ENCODE measurements around the gene DDX3X. TPM values are rescaled to one million over a fixed set of nuclear protein-coding genes. Genes with fewer than 3 reads are reported as not detected.
"Not testable (repeated sequence)": the region's sequence is repeated elsewhere in the genome, so short reads cannot be mapped to it uniquely, and the experiment has no call there.

Gene DDX3X
- total RNA-seq, 1 donor from 2014 or later: 234 TPM

DNA sequence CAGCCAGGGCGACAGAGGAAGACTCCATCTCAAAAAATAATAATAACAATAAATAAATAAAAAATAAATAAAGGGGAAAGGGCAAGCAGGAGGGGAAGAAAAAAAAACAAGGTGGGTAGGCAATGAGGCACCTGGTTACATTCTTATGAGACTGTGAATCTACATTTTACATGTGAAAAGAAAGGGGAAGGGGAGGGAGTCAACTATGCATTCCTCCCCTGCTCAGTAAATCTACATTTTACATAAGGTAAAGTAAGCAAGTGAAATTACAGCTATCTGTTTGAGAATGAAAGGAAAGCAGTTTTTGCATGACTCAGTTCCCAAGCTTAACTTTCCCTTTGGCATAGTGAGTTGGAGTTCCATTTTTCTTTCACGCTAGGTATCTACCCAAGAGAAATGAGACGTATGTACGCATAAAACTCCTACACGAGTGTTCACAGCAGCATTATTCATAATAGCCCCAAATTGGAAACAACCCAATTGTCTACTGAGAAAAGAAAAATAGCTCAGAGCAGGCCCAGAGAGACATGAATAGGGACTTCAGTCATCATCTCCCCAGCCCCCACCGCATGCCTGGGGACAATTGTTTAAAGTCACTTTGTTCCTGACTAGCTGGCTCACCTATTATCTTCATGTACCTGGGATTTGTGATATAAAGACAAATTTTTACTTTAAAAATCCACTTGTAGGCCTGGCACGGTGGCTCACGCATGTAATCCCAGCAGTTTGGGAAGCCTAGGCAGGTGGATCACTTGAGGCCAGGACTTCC is 52.4 kb downstream of the DDX3X start:
- ATAC-seq: no peak

DNA sequence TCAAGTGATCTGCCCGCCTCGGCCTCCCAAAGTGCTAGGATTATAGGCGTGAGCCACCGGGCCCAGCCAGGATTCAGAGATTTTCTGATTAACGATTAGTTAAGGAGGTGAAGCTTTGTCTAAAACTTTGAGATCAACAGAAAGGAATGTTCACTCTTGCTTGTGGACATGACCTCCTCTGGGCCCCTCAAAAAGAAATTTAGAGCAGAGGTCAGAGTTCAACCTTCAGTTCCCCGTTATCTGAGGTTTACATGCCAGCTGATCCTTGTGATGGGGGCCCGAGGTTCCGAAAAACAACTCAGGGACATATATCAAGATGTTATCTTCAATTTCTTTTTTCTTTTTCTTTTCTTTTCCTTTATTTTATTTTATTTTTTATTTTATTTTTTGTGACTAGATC is 54.6 kb downstream of the DDX3X start:
- TF ChIP-seq, protein P1, sequence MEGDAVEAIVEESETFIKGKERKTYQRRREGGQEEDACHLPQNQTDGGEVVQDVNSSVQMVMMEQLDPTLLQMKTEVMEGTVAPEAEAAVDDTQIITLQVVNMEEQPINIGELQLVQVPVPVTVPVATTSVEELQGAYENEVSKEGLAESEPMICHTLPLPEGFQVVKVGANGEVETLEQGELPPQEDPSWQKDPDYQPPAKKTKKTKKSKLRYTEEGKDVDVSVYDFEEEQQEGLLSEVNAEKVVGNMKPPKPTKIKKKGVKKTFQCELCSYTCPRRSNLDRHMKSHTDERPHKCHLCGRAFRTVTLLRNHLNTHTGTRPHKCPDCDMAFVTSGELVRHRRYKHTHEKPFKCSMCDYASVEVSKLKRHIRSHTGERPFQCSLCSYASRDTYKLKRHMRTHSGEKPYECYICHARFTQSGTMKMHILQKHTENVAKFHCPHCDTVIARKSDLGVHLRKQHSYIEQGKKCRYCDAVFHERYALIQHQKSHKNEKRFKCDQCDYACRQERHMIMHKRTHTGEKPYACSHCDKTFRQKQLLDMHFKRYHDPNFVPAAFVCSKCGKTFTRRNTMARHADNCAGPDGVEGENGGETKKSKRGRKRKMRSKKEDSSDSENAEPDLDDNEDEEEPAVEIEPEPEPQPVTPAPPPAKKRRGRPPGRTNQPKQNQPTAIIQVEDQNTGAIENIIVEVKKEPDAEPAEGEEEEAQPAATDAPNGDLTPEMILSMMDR (IDR thresholded peaks at IDR 0.05): no peak
- Histone ChIP-seq H3K36me3 (no peaks in the 10 kb centered on the region), H3K27me3 (no peaks in the 10 kb centered on the region), H3K4me3 (no peak overlapping the region), H3K4me1 (peaks cover 1% of the 10 kb centered on the region), H3K27ac (no peak overlapping the region), H3K9me3 (no peaks in the 10 kb centered on the region)
- no peak for DNase-seq
- intact Hi-C loops (cut with DNase I): no loop called here
- no peak for ATAC-seq

More for the DNA sequence above, 52.4 kb downstream of the DDX3X start:
- Histone ChIP-seq H3K27me3 (no peaks in the 10 kb centered on the region), H3K9me3 (no peaks in the 10 kb centered on the region), H3K36me3 (no peaks in the 10 kb centered on the region), H3K4me3 (no peak overlapping the region), H3K27ac (no peak overlapping the region), H3K4me1 (peaks cover 3% of the 10 kb centered on the region)
- intact Hi-C loops (cut with DNase I): no loop called here
- TF ChIP-seq, protein P1 (IDR thresholded peaks at IDR 0.05): no peak
- no peak for DNase-seq

DNA sequence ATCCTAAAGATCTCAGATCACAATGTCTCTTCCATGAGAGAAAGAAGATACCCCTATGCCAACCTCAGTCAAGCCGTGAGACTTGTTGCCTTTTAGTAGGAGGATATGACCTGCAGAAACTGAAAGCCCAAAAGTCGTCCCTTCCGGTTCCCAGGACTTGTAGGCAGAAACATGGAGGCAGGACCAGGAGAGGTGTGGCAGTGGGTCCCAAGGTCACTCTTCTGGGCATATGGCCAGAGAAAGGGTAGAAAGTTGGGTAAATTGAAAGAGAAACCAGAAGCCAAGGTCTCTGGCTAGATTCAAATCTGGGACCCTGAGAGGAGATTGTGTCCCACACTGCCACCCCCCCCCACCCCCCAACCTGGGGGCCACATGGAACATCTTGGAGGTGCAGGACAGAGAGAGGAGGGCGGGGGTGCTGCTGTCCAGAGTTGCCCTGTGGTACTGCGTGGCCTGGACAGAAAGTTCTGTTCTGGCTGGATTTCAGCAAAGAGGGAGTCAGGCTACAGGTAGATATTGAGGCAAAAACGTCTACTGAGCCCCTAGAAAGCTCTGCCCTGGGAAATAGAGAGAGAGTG is 55.4 kb downstream of the DDX3X start:
- Histone ChIP-seq H3K9me3 (no peaks in the 10 kb centered on the region), H3K4me1 (no peaks in the 10 kb centered on the region), H3K36me3 (no peaks in the 10 kb centered on the region), H3K27ac (no peak overlapping the region), H3K4me3 (no peak overlapping the region), H3K27me3 (no peaks in the 10 kb centered on the region)
- DNase-seq (no peak), ATAC-seq (no peak)
- TF ChIP-seq, protein P1 (IDR thresholded peaks at IDR 0.05): no peak
- intact Hi-C loops (cut with DNase I): no loop called here

DNA sequence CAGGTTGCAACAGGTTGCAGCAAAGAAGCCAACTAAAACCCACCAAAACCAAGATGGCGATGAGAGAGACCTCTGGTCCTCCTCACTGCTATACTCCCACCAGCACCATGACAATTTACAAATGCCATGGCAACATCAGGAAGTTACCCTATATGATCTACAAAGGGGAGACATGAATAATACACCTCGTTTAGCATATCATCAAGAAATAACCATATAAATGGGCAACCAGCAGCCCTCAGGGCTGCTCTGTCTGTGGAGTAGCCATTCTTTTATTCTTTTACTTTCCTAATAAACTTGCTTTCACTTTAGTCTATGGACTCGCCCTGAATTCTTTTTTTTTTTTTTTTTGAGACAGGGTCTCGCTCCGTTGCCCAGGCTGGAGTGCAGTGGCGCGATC is 56.6 kb downstream of the DDX3X start:
- intact Hi-C loops (cut with DNase I); H3K4me3 ChIP-seq; H3K36me3 ChIP-seq; H3K4me1 ChIP-seq; H3K9me3 ChIP-seq; ATAC-seq; H3K27ac ChIP-seq; DNase-seq; H3K27me3 ChIP-seq: not testable (repeated sequence)

DNA sequence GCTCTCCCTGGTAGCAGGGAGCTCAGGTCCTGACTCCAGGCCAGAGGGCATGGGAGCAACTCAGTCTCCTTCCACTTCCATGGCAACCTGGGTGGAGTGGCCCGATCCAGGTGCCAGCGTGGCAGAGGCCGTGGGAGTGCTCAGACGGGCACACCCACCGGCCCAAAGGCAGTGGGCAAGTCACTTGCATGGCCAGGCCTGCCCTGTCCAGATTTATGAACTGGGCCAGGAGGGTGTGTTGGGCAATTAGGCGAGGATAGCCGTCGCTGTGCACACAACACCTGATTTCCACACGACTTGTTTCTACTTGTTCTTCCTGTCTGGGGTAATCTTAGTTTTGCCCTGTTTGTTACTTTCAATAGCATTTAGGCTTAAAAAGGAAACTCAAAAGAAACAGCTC is 57.6 kb downstream of the DDX3X start:
- Histone ChIP-seq H3K9me3 (no peaks in the 10 kb centered on the region), H3K27me3 (no peaks in the 10 kb centered on the region), H3K27ac (no peak overlapping the region), H3K36me3 (no peaks in the 10 kb centered on the region), H3K4me1 (no peaks in the 10 kb centered on the region), H3K4me3 (no peak overlapping the region)
- peak; percentile 67 for DNase-seq
- intact Hi-C loops (cut with DNase I): no loop called here
- TF ChIP-seq, protein P1 (IDR thresholded peaks at IDR 0.05): no peak
- peak; percentile 69 for ATAC-seq

DNA sequence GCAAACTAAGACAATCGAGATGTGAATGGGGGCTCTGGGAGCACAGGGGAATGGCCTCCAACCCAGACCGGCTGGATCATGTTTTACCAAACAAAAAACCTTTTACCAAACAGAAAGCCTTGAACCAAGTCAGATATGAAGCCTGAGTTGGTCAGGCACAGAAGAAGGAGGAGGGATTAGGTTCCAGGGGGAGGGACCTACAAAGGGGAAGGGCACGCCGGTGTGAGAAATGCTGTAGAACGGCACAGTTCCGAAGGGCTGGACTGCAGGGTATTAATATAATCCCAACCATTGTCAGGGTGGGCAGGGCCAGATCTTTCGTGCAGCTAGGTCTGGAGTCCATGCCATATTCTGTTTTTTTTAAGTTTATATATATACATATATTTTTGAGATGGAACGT is 60.3 kb downstream of the DDX3X start:
- Histone ChIP-seq H3K4me1 (no peaks in the 10 kb centered on the region), H3K4me3 (no peak overlapping the region), H3K27me3 (no peaks in the 10 kb centered on the region), H3K36me3 (no peaks in the 10 kb centered on the region), H3K9me3 (no peaks in the 10 kb centered on the region), H3K27ac (no peak overlapping the region)
- intact Hi-C loops (cut with DNase I): no loop called here
- ATAC-seq (no peak), DNase-seq (no peak)
- TF ChIP-seq, protein P1 (IDR thresholded peaks at IDR 0.05): no peak

Measured in upper lobe of right lung (tissue), 1 donor.